LNCaP clone FGC (cell line): ENCODE results near the gene STC2.

Experiments used
- DNase-seq: peaks from one replicate; pipeline ENCODE4 v3.0.0-alpha.2; 2011; ENCODE audit warnings: low read depth
- H3K4me3 ChIP-seq: 2 replicates; pipeline ENCODE4 v1.5.1; 2011; ENCODE audit warnings: mild to moderate bottlenecking, low read depth, low read length, control low read depth
- TF ChIP-seq, protein P1 (sequence below): IDR thresholded peaks from 2 replicates; pipeline ENCODE4 v1.5.1; 2012; ENCODE audit warnings: mild to moderate bottlenecking; ENCODE audit not compliant: control insufficient read depth, insufficient read depth; ENCODE audit errors: extremely low read depth

The STC2 gene

DNA sequence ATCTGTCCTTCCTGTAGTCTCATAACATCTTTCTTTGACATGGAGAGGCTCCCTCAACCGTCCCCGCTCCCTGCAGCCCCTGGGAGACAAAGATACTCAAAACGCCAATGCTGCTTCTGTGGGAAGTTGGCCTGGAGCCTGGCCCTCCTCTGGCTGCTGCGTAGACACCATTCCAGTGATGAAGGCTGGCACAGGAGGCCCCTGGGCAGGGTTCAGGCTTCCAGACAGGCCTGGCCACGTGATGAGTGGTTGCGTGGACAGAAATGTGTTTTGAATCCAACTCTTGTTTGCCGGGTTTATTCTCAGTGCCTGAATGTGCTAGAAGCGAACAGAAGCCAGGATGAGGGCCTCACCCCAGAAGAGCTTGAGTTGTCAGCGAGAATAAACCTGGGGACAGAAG is 50.0 kb downstream of the STC2 start:
- H3K4me3 ChIP-seq, result no peak overlapping the region
- no peak for DNase-seq
- TF ChIP-seq, protein P1, sequence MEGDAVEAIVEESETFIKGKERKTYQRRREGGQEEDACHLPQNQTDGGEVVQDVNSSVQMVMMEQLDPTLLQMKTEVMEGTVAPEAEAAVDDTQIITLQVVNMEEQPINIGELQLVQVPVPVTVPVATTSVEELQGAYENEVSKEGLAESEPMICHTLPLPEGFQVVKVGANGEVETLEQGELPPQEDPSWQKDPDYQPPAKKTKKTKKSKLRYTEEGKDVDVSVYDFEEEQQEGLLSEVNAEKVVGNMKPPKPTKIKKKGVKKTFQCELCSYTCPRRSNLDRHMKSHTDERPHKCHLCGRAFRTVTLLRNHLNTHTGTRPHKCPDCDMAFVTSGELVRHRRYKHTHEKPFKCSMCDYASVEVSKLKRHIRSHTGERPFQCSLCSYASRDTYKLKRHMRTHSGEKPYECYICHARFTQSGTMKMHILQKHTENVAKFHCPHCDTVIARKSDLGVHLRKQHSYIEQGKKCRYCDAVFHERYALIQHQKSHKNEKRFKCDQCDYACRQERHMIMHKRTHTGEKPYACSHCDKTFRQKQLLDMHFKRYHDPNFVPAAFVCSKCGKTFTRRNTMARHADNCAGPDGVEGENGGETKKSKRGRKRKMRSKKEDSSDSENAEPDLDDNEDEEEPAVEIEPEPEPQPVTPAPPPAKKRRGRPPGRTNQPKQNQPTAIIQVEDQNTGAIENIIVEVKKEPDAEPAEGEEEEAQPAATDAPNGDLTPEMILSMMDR, result no peak

- no peak overlapping the region for H3K4me3 ChIP-seq
- no peak for DNase-seq
- TF ChIP-seq, protein P1, result no peak
These were observed 53.4 kb downstream of the STC2 start for GRCh38 chr5:173274771-173275170.

GRCh38 chr5:173271419-173271818 is 56.8 kb downstream of the STC2 start:
- TF ChIP-seq, protein P1, result no peak
- DNase-seq, result no peak
- H3K4me3 ChIP-seq, result no peak overlapping the region

GRCh38 chr5:173268750-173269432 is 59.3 kb downstream of the STC2 start:
- DNase-seq, result no peak
- H3K4me3 ChIP-seq, result no peak overlapping the region
- TF ChIP-seq, protein P1, result no peak

DNA sequence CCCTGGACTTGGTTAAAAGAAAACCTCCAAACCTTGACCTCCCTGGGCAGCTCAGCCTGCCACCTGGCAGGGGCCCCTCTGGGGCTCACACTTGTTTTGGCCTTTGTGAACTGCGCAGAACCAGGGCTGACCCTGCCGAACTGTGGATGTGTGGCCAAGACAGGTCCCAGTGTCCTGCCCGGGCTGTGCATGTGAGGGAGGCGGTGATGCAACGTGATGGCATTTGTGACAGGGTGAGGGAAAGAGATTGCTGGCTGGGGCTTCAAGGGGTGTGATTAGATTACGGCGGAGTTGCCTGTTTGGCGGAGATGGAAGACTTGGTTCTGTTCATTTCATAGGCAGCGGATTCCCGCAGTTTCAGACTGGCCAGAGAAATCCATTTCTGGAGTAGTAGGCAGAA is 62.8 kb downstream of the STC2 start:
- no peak for DNase-seq
- TF ChIP-seq, protein P1, result no peak
- H3K4me3 ChIP-seq, result no peak overlapping the region
